Measurements from ENCODE around the gene CDK11B. TPM values are rescaled to one million over a fixed set of nuclear protein-coding genes. Genes with fewer than 3 reads are reported as not detected.

CDK11B gene
- total RNA-seq, 2 experiments from 2014 or later = 42.0 to 44.3 TPM

DNA sequence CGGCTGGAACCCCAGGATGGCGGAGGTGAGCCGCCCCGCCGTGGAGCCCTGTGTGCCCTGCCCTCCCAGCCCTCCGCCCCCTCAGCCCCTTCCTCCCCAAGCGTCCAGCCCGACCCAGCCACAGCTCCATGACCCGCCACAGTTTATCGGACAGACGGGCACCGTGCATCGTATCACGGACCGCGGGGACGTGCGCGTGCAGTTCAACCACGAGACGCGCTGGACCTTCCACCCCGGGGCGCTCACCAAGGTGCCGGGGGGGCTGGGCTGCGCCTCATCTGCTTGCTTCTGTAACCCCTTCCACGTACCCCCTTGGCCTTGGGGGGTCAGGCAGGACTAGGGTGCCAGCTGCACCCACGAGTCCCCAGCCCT is 33.4 kb downstream of the CDK11B start:
- H3K36me3 Mint-ChIP-seq (ENCODE audit: low read depth) = peaks cover 2% of the 10 kb centered on the region
- no peak overlapping the region for H3K4me3 Mint-ChIP-seq
- POLR2A ChIA-PET = no interaction called here
- peaks cover 2% of the 10 kb centered on the region for H3K27me3 Mint-ChIP-seq
- H3K4me1 Mint-ChIP-seq = peaks cover 6% of the 10 kb centered on the region
- no peak overlapping the region for H3K27ac Mint-ChIP-seq
- CTCF ChIA-PET = no interaction called here
- H3K9me3 Mint-ChIP-seq = no peaks in the 10 kb centered on the region
- DNase-seq = no peak

DNA sequence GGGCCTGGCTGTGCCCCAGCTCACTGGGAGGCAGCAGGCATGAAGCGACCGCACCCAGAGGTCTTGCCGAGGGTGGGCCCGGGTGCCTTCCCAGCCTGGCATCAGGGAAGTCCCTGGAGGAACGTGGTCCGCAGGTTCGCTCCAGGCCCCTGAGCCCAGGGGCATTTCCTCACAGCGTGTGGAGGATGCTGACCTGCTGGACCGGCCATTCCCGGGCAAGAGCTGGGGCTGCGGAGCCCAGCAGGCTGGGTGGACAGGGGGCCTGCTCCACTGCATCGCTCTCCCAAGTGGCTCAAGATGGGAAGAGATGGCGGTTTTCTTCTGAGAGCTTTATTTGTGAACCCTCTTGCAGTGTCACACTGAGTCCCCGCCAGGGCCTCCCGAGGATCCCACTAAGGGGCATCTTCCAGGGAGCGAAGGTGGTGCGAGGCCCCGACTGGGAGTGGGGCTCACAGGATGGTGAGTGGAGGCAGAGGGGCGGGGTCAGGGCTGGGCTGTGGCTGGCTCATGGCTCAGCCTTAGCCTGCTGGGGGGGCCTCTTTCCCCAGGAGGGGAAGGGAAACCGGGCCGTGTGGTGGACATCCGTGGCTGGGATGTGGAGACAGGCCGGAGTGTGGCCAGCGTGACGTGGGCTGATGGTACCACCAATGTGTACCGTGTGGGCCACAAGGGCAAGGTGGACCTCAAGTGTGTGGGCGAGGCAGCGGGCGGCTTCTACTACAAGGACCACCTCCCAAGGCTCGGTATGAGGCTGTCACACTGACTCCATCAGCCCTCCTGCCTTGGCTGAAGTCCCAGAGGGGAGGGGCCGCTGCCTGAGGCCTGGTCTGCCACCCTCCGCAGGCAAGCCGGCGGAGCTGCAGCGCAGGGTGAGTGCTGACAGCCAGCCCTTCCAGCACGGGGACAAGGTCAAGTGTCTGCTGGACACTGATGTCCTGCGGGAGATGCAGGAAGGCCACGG is 34.1 kb downstream of the CDK11B start:
- Mint-ChIP-seq H3K36me3 (ENCODE audit: low read depth) (no peaks in the 10 kb centered on the region), H3K27ac (no peak overlapping the region), H3K27me3 (no peaks in the 10 kb centered on the region), H3K4me1 (peaks cover under 1% of the 10 kb centered on the region), H3K9me3 (no peaks in the 10 kb centered on the region), H3K4me3 (no peak overlapping the region)
- no peak for DNase-seq
- CTCF ChIA-PET = no interaction called here
- POLR2A ChIA-PET = no interaction called here

DNA sequence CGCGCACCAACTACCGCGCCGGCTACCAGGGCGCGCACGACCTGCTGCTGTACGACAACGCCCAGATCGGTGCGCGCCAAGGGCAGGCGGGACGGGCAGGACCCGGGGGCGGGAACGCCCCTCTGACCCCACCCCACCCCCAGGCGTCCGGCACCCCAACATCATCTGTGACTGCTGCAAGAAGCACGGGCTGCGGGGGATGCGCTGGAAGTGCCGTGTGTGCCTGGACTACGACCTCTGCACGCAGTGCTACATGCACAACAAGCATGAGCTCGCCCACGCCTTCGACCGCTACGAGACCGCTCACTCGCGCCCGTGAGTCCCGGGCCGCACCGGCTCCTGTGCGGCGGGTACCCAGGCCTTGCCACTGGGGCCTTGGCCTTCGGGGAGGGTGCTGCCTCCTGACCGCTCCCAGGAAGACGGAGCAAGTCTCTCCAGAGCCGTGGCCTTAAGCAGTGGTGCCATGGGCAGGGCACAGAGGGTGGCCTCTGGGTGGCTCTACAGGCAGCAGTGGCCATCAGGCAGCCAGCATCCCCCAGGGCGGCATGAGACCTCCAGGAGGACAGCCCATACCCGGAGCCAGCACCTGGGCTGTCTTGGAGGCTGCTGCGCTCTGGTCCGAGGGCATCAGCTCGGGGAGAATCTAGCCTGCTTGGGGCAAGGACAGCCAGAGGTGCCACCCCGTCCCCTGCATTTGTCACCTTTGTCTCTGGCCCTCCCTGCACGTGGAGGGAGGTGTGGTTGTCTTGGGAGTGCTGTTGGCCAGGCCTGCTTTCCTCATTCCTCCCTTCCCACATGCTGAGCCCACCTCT is 35.0 kb downstream of the CDK11B start:
- POLR2A ChIA-PET = no interaction called here
- Mint-ChIP-seq H3K4me1 (no peaks in the 10 kb centered on the region), H3K27me3 (no peaks in the 10 kb centered on the region), H3K27ac (no peak overlapping the region), H3K4me3 (no peak overlapping the region), H3K36me3 (ENCODE audit: low read depth) (no peaks in the 10 kb centered on the region), H3K9me3 (no peaks in the 10 kb centered on the region)
- CTCF ChIA-PET = interaction anchor here (0.5 kb wide), 1 partner anchor 20 kb away, joined by 6 read pairs; no protein-coding TSS in a partner anchor
- no peak for DNase-seq

DNA sequence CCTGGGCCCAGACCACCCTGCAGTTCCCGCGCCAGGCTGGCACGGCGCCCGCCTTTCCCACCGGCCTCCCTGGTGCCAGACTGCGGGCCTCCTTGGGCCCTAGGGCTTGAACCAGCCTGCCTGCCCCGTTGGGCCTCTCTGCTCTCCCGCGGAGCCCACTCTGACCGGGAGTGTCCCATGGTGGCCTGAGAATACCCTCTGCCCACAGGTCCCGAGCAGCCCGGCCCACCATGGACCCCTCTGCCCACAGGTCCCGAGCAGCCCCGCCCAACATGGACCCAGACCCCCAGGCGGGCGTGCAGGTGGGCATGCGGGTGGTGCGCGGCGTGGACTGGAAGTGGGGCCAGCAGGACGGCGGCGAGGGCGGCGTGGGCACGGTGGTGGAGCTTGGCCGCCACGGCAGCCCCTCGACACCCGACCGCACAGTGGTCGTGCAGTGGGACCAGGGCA is 35.6 kb downstream of the CDK11B start:
- Mint-ChIP-seq H3K27ac (no peak overlapping the region), H3K27me3 (no peaks in the 10 kb centered on the region), H3K36me3 (ENCODE audit: low read depth) (no peaks in the 10 kb centered on the region), H3K9me3 (no peaks in the 10 kb centered on the region), H3K4me1 (no peaks in the 10 kb centered on the region), H3K4me3 (no peak overlapping the region)
- DNase-seq = no peak
- ChIA-PET POLR2A (no interaction called here), CTCF (no interaction called here)

DNA sequence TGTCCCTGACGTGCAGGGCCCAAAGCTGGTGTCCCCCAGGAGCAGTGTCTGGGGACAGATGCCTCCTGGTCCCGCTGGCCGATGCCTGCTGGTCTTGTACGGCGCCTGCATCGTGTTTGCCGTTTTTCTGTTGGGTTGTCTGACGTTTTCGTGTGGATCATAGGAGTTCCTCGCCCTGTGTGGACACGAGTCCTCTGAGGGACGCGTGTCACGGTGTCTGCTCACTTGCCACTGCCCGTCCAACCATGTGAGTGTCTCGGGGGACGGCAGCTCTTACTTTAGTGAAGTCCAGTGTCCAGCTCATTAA is 36.1 kb downstream of the CDK11B start:
- Mint-ChIP-seq H3K4me3 (no peak overlapping the region), H3K4me1 (peaks cover under 1% of the 10 kb centered on the region), H3K27ac (no peak overlapping the region), H3K36me3 (ENCODE audit: low read depth) (no peaks in the 10 kb centered on the region), H3K9me3 (no peaks in the 10 kb centered on the region), H3K27me3 (no peaks in the 10 kb centered on the region)
- ChIA-PET POLR2A (no interaction called here), CTCF (no interaction called here)
- DNase-seq = no peak

DNA sequence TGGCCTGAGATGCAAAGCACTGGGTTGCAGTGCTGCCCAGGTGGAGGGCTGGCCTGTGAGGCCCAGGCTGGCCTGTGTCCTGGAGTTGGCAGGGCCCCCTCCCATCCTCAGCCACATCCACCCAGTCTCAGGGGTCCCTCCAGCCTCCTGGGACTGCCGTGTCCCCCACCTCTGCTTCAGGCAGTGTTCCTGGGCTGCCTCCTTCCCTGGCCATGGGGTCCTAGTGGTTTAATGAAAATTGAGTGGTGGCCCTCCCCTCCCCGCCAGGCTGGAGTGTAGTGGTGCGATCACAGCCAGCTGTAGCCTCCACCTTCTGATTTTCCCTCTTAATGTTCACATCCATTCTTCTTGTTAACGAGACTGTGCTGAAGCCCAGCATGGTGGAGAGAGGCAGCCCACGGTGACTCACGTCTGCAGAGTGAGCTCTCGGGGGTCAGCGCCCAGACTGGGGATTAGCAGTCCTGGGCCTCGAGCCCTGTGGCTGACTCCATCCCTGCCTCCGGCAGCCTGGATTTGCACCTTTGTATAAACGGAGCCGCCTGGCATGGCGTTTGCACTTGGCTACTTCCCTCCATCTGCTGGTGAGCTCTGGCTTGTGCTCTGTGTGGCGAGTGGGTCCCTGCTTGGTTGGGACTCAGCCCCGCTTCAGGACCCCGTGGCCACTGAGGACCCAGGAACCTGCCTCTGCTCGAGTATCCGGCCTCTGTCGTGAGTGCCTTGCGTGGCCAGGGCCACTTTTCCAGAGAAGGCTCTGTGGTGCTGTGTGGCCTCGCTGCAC is 36.6 kb downstream of the CDK11B start:
- ChIA-PET CTCF (no interaction called here), POLR2A (no interaction called here)
- DNase-seq = no peak
- Mint-ChIP-seq H3K4me3 (no peak overlapping the region), H3K36me3 (ENCODE audit: low read depth) (peaks cover 1% of the 10 kb centered on the region), H3K27ac (no peak overlapping the region), H3K27me3 (no peaks in the 10 kb centered on the region), H3K4me1 (peaks cover 6% of the 10 kb centered on the region), H3K9me3 (no peaks in the 10 kb centered on the region)

DNA sequence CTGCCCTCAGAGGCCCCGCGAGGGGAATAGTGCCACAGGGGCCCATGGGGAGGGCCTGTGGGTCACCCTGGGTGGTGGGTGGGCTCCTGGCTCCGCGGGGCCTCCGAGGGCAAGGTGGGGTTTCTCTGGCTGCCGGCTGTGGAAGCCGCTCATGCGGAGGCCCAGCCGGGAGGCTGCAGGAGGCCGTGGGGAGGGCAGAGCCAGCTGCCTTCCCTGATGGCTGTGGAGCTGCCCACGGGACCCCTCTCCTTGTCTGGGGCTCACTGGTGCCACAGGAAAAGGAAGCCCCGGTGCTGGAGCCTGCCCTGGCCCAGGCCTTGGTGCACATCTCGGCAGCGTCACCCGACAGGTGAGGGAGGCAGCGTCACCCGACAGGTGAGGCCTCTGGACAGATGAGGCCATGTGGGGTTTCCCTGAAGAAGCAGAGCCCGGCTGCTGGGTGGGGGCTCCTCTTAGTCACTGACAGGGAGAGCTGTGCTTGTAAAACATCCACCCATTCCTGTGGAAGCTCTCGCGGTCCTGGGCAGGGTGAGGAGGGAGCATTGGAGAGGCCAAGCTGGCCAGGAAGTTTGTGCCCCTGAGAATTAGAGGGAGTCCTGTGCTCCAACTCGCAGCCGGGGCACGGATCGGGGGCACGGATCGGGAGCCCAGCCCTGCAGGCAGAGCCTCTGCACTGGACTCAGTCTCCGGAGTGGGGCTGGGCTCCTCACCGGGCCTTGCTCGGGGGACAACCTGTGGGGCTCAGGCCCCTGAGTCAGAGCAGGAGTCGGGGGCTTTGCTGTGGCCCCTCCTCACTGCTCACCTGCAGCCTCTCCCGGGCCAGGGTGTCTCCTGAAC is 37.4 kb downstream of the CDK11B start:
- no peaks in the 10 kb centered on the region for H3K9me3 Mint-ChIP-seq
- ChIA-PET POLR2A (no interaction called here), CTCF (no interaction called here)

DNA sequence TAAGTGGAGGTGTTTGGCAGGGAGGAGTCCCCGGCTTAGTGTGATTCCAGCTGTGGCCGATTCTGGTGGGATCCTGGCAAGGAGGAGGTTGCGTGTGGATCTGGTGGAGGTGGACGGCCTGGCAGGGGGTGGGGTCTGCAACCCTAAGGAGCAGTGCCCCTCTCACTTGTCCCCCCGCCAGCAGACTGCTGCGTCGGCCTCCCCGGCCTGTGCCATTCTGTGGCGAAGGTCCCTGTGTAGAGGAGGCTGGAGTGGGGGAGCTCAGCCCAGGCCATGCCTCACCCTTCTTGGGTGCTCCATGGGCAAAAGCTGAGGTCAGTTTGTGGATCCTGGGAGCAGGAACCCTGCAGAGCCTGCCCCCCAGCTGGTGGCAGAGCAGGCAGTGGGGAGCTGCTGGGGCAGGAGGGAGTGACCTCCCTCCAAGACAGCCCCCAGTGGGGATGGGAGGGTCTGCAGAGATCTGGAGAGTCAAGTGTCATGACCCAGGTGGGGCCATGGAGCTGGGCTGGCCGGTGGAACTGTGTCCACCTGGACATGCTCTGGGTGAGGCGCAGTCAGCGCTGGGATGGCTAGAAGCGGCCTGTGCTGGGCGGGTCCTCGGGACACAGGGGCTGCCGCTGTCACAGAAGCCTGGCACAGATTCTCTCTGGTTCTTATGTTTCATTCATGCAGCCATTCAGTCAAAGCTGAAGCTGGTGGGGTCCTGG is 38.2 kb downstream of the CDK11B start:
- ChIA-PET POLR2A (no interaction called here), CTCF (interaction anchor here (0.6 to 2.1 kb wide), 2 partner anchors 9 to 22 kb away, joined by 4 to 6 read pairs; no protein-coding TSS in a partner anchor)
- H3K4me1 Mint-ChIP-seq = peaks cover 13% of the 10 kb centered on the region
- no peaks in the 10 kb centered on the region for H3K9me3 Mint-ChIP-seq
- DNase-seq = no peak
- H3K36me3 Mint-ChIP-seq (ENCODE audit: low read depth) = peaks cover 2% of the 10 kb centered on the region
- no peak overlapping the region for H3K27ac Mint-ChIP-seq
- H3K4me3 Mint-ChIP-seq = no peak overlapping the region
- H3K27me3 Mint-ChIP-seq = no peaks in the 10 kb centered on the region

More for the DNA sequence above, 37.4 kb downstream of the CDK11B start:
- no peaks in the 10 kb centered on the region for H3K27me3 Mint-ChIP-seq
- H3K27ac Mint-ChIP-seq = no peak overlapping the region
- peaks cover 2% of the 10 kb centered on the region for H3K36me3 Mint-ChIP-seq (ENCODE audit: low read depth)
- H3K4me3 Mint-ChIP-seq = no peak overlapping the region
- peaks cover 13% of the 10 kb centered on the region for H3K4me1 Mint-ChIP-seq
- DNase-seq = no peak

DNA sequence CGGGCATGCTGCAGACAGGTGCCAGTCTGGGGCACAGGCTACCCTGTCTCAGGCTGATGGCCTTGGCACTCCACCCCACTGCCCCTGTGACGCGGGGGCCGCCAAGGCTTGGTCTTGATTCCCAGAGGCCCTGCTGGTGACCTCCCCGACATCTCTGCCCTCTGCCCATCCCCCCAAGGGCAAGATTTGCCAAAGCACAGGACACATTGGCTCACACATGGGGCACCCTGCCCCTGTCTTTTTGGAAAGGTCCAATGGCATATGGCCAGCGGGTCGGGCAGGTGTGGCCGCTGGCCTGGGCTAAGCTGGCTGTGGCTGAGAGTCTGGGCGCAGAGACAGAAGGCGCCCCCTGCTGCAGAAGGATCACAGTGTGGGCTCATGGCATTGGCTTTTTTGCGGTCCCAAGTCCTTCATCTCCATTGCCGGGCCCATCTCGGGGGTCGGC is 38.9 kb downstream of the CDK11B start:
- POLR2A ChIA-PET = no interaction called here
- H3K9me3 Mint-ChIP-seq = no peaks in the 10 kb centered on the region
- peaks cover 2% of the 10 kb centered on the region for H3K36me3 Mint-ChIP-seq (ENCODE audit: low read depth)
- no peak overlapping the region for H3K4me3 Mint-ChIP-seq
- CTCF ChIA-PET = interaction anchor here (2.1 kb wide), 1 partner anchor 9 kb away, joined by 6 read pairs; no protein-coding TSS in a partner anchor
- H3K4me1 Mint-ChIP-seq = peaks cover 13% of the 10 kb centered on the region
- no peak overlapping the region for H3K27ac Mint-ChIP-seq
- no peaks in the 10 kb centered on the region for H3K27me3 Mint-ChIP-seq
- DNase-seq = no peak

DNA sequence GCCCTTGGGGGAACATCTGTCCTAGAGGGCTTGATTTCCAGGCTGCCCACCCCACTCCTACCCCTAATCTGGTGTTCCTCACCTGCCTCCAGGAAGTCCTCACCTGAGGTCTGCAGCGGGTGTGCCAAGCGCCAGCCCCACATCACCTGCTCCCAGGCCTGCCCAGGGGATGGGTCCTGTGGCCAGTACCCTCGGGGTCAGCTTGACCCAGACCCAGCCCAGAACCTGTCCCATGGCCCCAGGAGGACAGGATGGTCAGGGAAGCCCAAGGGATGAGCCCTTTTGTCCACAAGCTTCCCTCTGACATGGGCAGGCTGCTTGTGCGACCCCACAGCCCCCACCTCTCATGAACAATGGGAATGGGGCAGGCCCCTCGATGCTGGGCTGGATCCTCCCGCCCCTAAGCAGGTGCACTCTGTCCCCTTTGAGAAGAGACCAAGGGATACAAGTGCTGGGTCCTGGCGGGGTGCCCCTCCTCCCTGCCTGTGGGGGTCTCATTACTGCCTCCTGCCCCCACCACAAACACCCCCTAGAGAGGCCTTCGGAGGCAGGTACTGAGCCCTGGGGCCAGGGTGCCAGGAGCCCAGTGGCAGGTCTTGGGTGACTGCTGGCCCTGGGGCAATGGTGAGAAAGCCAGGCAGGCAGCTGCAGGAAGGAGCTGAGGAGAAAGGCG is 40.3 kb downstream of the CDK11B start:
- Mint-ChIP-seq H3K36me3 (ENCODE audit: low read depth) (peaks cover 6% of the 10 kb centered on the region), H3K27ac (peak overlapping the region; percentile 42), H3K9me3 (no peaks in the 10 kb centered on the region), H3K27me3 (no peaks in the 10 kb centered on the region), H3K4me1 (peaks cover 25% of the 10 kb centered on the region), H3K4me3 (no peak overlapping the region)
- ChIA-PET CTCF (interaction anchor here (2.1 kb wide), 1 partner anchor 11 kb away, joined by 6 read pairs; no protein-coding TSS in a partner anchor), POLR2A (no interaction called here)
- no peak for DNase-seq

DNA sequence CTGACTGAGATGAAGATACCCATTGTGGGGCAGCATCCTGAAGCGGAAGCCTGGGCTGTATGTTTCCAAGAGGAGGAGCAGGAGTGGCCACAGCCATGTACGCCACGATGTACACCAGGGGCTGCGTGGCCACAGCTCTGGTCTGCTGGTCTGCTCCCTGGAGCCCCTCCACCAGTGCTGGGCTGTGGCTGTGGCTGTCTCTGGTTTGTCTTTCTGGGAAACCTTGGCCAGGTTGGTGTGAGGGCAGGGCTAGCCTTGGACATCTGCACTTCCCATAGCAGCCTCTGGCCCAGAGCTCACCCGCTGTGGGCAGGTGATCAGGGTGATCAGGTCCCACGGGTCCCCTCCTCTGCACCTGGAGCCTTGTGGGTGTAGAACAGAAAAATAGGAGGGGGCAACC is 40.9 kb downstream of the CDK11B start:
- Mint-ChIP-seq H3K27ac (no peak overlapping the region), H3K4me3 (peak overlapping the region; percentile 79), H3K27me3 (no peaks in the 10 kb centered on the region), H3K9me3 (no peaks in the 10 kb centered on the region), H3K36me3 (ENCODE audit: low read depth) (peaks cover 7% of the 10 kb centered on the region), H3K4me1 (peaks cover 26% of the 10 kb centered on the region)
- ChIA-PET POLR2A (no interaction called here), CTCF (interaction anchor here (0.6 to 1.6 kb wide), 2 partner anchors 11 to 167 kb away, joined by 3 to 6 read pairs; no protein-coding TSS in a partner anchor)
- DNase-seq = no peak

Measured in activated CD4-positive, alpha-beta T cell treated with anti-CD3 and anti-CD28 coated beads, Interleukin-2, amount 10 ng/mL, durations not matched to agents 7 days and 5 days (primary cell).